IMR-90 (cell line): Measurements from ENCODE around the gene DRC7. TPM values are rescaled to one million over a fixed set of nuclear protein-coding genes. Genes with fewer than 3 reads are reported as not detected.

Experiments
- ATAC-seq: fragments of 200-7000 bp; cut with Tn5 transposase; 2 replicates; pipeline ENCODE4 v1.9.1; 2020; ENCODE audit warnings: low read depth, mild to moderate bottlenecking, moderate library complexity
- BruUV-seq: library from RNA; stranded (reverse); fragments of 400-500 nt; replicated peaks from 2 replicates; lab custom pipeline; 2021; lab: Mats Ljungman, UMichigan
- CTCF ChIA-PET: fragments of 300-600 bp; formaldehyde crosslinking; extraction: SDS; loops from one replicate; lab custom pipeline; 2021; ENCODE audit warnings: antibody characterized with exemption; lab: Yijun Ruan, JAX
- POLR2A ChIA-PET: fragments of 300-600 bp; sonication (Branson Sonifier 250); formaldehyde crosslinking; loops from one replicate; lab custom pipeline; 2022; ENCODE audit warnings: antibody characterized with exemption; ENCODE audit not compliant: unreplicated experiment; lab: Charles Lee
- DNase-seq: peaks from one replicate; pipeline ENCODE4 v3.0.0; 2013
- H2AFZ ChIP-seq: replicated peaks from 2 replicates; pipeline ENCODE3; 2013; ENCODE audit warnings: low read length, mild to moderate bottlenecking; ENCODE audit not compliant: poor library complexity
- H2AK5ac ChIP-seq: 2 replicates; pipeline ENCODE4 v1.6.1; 2013; ENCODE audit warnings: low read depth, low read length, inconsistent platforms
- H2AK9ac ChIP-seq: replicated peaks from 2 replicates; pipeline ENCODE3; 2013; ENCODE audit warnings: mild to moderate bottlenecking, low read depth, low read length, moderate library complexity; ENCODE audit not compliant: poor library complexity
- H2BK120ac ChIP-seq: 2 replicates; pipeline ENCODE4 v1.6.1; 2013; ENCODE audit warnings: low read depth, low read length, inconsistent platforms
- H2BK15ac ChIP-seq: 3 replicates; pipeline ENCODE4 v1.6.1; 2013; ENCODE audit warnings: low read depth, low read length, inconsistent platforms
- H2BK20ac ChIP-seq: 2 replicates; pipeline ENCODE4 v1.6.1; 2013; ENCODE audit warnings: low read depth, mild to moderate bottlenecking, inconsistent platforms, low read length, moderate library complexity
- H2BK5ac ChIP-seq: 2 replicates; pipeline ENCODE4 v1.6.1; 2013; ENCODE audit warnings: mild to moderate bottlenecking, low read depth, low read length, inconsistent platforms; ENCODE audit not compliant: poor library complexity, severe bottlenecking
- H3K14ac ChIP-seq: replicated peaks from 2 replicates; pipeline ENCODE4 v1.6.1; 2013; ENCODE audit warnings: low read depth, low read length, inconsistent platforms
- H3K18ac ChIP-seq: 2 replicates; pipeline ENCODE4 v1.6.1; 2013; ENCODE audit warnings: low read depth, low read length, control low read depth
- H3K23ac ChIP-seq: 2 replicates; pipeline ENCODE4 v1.6.1; 2013; ENCODE audit warnings: low read depth, low read length, inconsistent platforms
- H3K27ac ChIP-seq: 2 replicates; pipeline ENCODE4 v1.5.1; 2013; ENCODE audit warnings: mild to moderate bottlenecking, control low read depth, low read length; ENCODE audit not compliant: insufficient read depth
- H3K27me3 ChIP-seq: 2 replicates; pipeline ENCODE4 v1.6.1; 2013; ENCODE audit warnings: low read length; ENCODE audit not compliant: control insufficient read depth, insufficient read depth
- H3K36me3 ChIP-seq: 2 replicates; pipeline ENCODE4 v1.6.1; 2013; ENCODE audit warnings: low read length, mixed read lengths; ENCODE audit not compliant: control insufficient read depth, insufficient read depth
- H3K4ac ChIP-seq: 2 replicates; pipeline ENCODE4 v1.6.1; 2013; ENCODE audit warnings: low read depth, low read length, inconsistent platforms
- H3K4me1 ChIP-seq: 2 replicates; pipeline ENCODE4 v1.6.1; 2013; ENCODE audit warnings: low read length, mixed read lengths; ENCODE audit not compliant: control insufficient read depth, insufficient read depth
- H3K4me2 ChIP-seq: 2 replicates; pipeline ENCODE4 v1.6.1; 2013; ENCODE audit warnings: low read depth, mild to moderate bottlenecking, control low read depth, low read length, moderate library complexity
- H3K4me3 ChIP-seq: 2 replicates; pipeline ENCODE4 v1.5.1; 2013; ENCODE audit warnings: low read depth, mild to moderate bottlenecking, control low read depth, low read length, moderate library complexity; ENCODE audit not compliant: insufficient read depth
- H3K56ac ChIP-seq: 2 replicates; pipeline ENCODE4 v1.6.1; 2013; ENCODE audit warnings: low read length, inconsistent platforms; ENCODE audit not compliant: insufficient read depth; ENCODE audit errors: extremely low read depth
- H3K79me1 ChIP-seq, 2 experiments: 2 replicates each; pipeline ENCODE4 v1.6.1; 2013; ENCODE audit warnings: low read length in 2 of 2, inconsistent platforms in 1 of 2, low read depth in 1 of 2
- H3K9ac ChIP-seq: 2 replicates; pipeline ENCODE4 v1.6.1; 2013; ENCODE audit warnings: low read depth, low read length, control low read depth
- H3K9me1 ChIP-seq: 2 replicates; pipeline ENCODE4 v1.6.1; 2013; ENCODE audit warnings: low read length, inconsistent platforms; ENCODE audit not compliant: insufficient read depth
- H3K9me3 ChIP-seq: 2 replicates; pipeline ENCODE4 v1.6.1; 2013; ENCODE audit warnings: low read length; ENCODE audit not compliant: control insufficient read depth, insufficient read depth
- H4K20me1 ChIP-seq: 2 replicates; pipeline ENCODE4 v1.6.1; 2013; ENCODE audit warnings: low read length, inconsistent platforms; ENCODE audit not compliant: insufficient read depth
- H4K5ac ChIP-seq: 2 replicates; pipeline ENCODE4 v1.6.1; 2013; ENCODE audit warnings: mild to moderate bottlenecking, low read depth, low read length, control low read depth
- H4K8ac ChIP-seq, 2 experiments: 2 replicates each; pipeline ENCODE4 v1.6.1; 2013; ENCODE audit warnings: low read depth in 2 of 2, low read length in 2 of 2, control low read depth in 1 of 2, inconsistent platforms in 1 of 2
- H4K91ac ChIP-seq: 2 replicates; pipeline ENCODE4 v1.6.1; 2013; ENCODE audit warnings: low read depth, low read length, inconsistent platforms; ENCODE audit not compliant: insufficient read depth
- BHLHE40 ChIP-seq: fragments of 150-350 bp; IDR thresholded peaks from 2 replicates; pipeline ENCODE4 v1.6.1; 2016; ENCODE audit warnings: mild to moderate bottlenecking, low read depth, low read length
- CEBPB ChIP-seq: IDR thresholded peaks from 2 replicates; pipeline ENCODE4 v1.6.1; 2012; ENCODE audit warnings: low read depth, low read length, improper control_type of control experiment
- CHD1 ChIP-seq: IDR thresholded peaks from 2 replicates; pipeline ENCODE4 v1.6.1; 2012; ENCODE audit warnings: low read depth, low read length, improper control_type of control experiment
- ELK1 ChIP-seq: fragments of 150-350 bp; IDR thresholded peaks from 2 replicates; pipeline ENCODE4 v1.6.1; 2016; ENCODE audit warnings: low read depth, mild to moderate bottlenecking, low read length, moderate library complexity, borderline replicate concordance
- FOS ChIP-seq: fragments of 150-350 bp; IDR thresholded peaks from 2 replicates; pipeline ENCODE4 v1.6.1; 2016; ENCODE audit warnings: low read depth, low read length
- MAFK ChIP-seq: IDR thresholded peaks from 2 replicates; pipeline ENCODE4 v1.6.1; 2012; ENCODE audit warnings: low read depth, low read length, improper control_type of control experiment
- NFE2L2 ChIP-seq: fragments of 150-350 bp; IDR thresholded peaks from 2 replicates; pipeline ENCODE4 v1.6.1; 2016; ENCODE audit warnings: low read depth, mild to moderate bottlenecking, low read length
- POLR2A ChIP-seq: IDR thresholded peaks from 2 replicates; pipeline ENCODE4 v1.6.1; 2012; ENCODE audit warnings: mild to moderate bottlenecking, low read depth, low read length
- RAD21 ChIP-seq: IDR thresholded peaks from 2 replicates; pipeline ENCODE4 v1.6.1; 2012; ENCODE audit warnings: low read length, improper control_type of control experiment
- RFX5 ChIP-seq: IDR thresholded peaks from 2 replicates; pipeline ENCODE4 v1.8.0; 2012; ENCODE audit warnings: low read depth, mild to moderate bottlenecking, low read length, moderate library complexity
- SMC3 ChIP-seq: fragments of 150-350 bp; IDR thresholded peaks from 2 replicates; pipeline ENCODE4 v1.6.1; 2016; ENCODE audit warnings: low read depth, mild to moderate bottlenecking, antibody characterized with exemption, low read length, moderate library complexity
- USF2 ChIP-seq: fragments of 150-350 bp; IDR thresholded peaks from 2 replicates; pipeline ENCODE4 v1.6.1; 2017; ENCODE audit warnings: mild to moderate bottlenecking, antibody characterized with exemption, low read length, low read depth
- WGBS, 2 experiments: methylation state at CpG; one replicate each; pipeline versions ENCODE4 v1.1.5 to v1.1.7; 2013; ENCODE audit warnings: missing lambda C conversion rate in 2 of 2; ENCODE audit not compliant: insufficient read length in 1 of 2; ENCODE audit errors: extremely low coverage in 2 of 2; 5-methylcytosine and 5-hydroxymethylcytosine counted together
- dilution Hi-C: fragments of 300-500 bp; cut with HindIII; formaldehyde crosslinking; loops from one replicate; pipeline ENCODE4 v1.14.3; 2018; ENCODE audit warnings: low sequenced_read_pairs; ENCODE audit not compliant: unreplicated experiment
- in situ Hi-C: fragments of 300-500 bp; cut with MboI; formaldehyde crosslinking; loops from 3 replicates; pipeline ENCODE4 v1.14.3; 2019; ENCODE audit warnings: low sequenced_read_pairs, inconsistent platforms, mixed read lengths
- intact Hi-C: fragments of 100-400 bp; cut with micrococcal nuclease; formaldehyde crosslinking; loops from 2 replicates; pipeline ENCODE4 v1.10.0; 2022
- polyA plus RNA-seq, 3 experiments: library from polyadenylated mRNA; depleted of rRNA; stranded (reverse); fragments of >200 nt; gene quantifications; 2 replicates each; pipeline ENCODE4 v1.2.3, GENCODE V29; 2012; ENCODE audit warnings: low replicate concordance in 1 of 3
- total RNA-seq: library from RNA; depleted of rRNA; stranded (reverse); fragments of >200 nt; gene quantifications from 2 replicates; pipeline ENCODE4 v1.2.3, GENCODE V29; 2012

DRC7 gene
- total and polyA plus RNA-seq, 2 of the 4 experiments (the other 2 are of a cell fraction): not detected

GRCh38 chr16:57669476-57670162 is 25.0 kb upstream of the DRC7 start:
- Histone ChIP-seq H3K9ac (no peak overlapping the region), H4K91ac (no peak overlapping the region), H3K18ac (no peak overlapping the region), H3K23ac (no peak overlapping the region), H3K14ac (no peak overlapping the region), H3K4me2 (no peak overlapping the region), H2BK5ac (no peak overlapping the region), H3K9me3 (no peaks in the 10 kb centered on the region), H2BK20ac (no peak overlapping the region), H2BK15ac (no peak overlapping the region), H3K79me1 (no peaks in the 10 kb centered on the region), H2AK5ac (no peak overlapping the region), H3K4me3 (no peak overlapping the region), H4K5ac (no peak overlapping the region), H3K4me1 (no peaks in the 10 kb centered on the region), H4K8ac (no peak overlapping the region), H3K27ac (no peak overlapping the region), H3K9me1 (no peaks in the 10 kb centered on the region; the same call in 1 of the 2 replicates), H3K56ac (no peak overlapping the region), H2BK120ac (no peak overlapping the region), H3K36me3 (no peaks in the 10 kb centered on the region), H2AFZ (no peak overlapping the region), H3K4ac (no peak overlapping the region), H4K20me1 (no peaks in the 10 kb centered on the region; the same call in 1 of the 2 replicates), H3K27me3 (peaks cover 47% of the 10 kb centered on the region), H2AK9ac (no peak overlapping the region)
- no TSS peak for BruUV-seq
- ChIA-PET CTCF (no interaction called here), POLR2A (no interaction called here)
- no peak for DNase-seq
- WGBS, 2 experiments: 79% methylated on average over 7 of the region's 12 CpGs; no CpG with 5 or more reads in 1 of the 2 experiments
- in situ Hi-C loops: no loop called here
- TF ChIP-seq SMC3 (no peak), CEBPB (no peak), CHD1 (no peak), BHLHE40 (no peak), FOS (no peak), POLR2A (no peak), MAFK (no peak), USF2 (no peak), RAD21 (no peak), NFE2L2 (no peak), RFX5 (no peak), ELK1 (no peak)
- dilution Hi-C loops: no loop called here
- no peak for ATAC-seq
- intact Hi-C loops: no loop called here
